ENCODE results near the gene NEK8.
"Not testable (repeated sequence)": the region's sequence is repeated elsewhere in the genome, so short reads cannot be mapped to it uniquely, and the experiment has no call there.

NEK8 gene

DNA sequence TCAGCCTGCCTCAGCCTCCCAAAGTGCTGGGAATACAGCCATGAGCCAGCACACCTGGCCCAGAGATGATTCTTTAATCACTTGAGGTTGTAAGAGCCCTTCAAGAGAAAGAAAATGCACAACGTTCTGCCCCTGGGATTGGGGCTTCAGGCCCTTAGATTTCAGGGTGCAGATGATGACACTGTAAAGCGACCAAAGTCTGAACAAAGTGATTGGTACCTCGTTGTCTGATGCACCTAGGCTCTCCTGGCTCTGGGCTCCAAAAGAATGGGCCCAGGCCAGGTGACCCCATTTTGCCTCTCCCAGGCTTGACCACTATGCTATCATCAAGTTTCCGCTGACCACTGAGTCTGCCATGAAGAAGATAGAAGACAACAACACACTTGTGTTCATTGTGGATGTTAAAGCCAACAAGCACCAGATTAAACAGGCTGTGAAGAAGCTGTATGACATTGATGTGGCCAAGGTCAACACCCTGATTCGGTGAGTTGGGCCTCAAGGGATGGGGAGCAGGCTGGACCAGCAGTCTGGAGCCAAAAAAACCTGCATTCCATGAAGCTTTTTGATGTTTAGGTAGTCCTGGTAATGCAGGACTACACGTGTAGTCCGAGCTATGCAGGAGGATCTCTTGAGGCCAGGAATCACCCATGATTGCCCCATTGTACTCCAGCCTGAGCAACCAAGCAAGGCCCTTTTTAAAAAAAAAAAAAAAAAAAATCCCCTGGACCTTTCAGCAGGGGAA lies 6.0 kb upstream of the NEK8 start:
- no peak for TF ChIP-seq CTCF (IDR thresholded peaks at IDR 0.05; ENCODE audit: low read depth, low read length, missing control alignments)
- peak overlapping the region; percentile 100 for H3K4me3 ChIP-seq (ENCODE audit: low read depth, low read length)
- no peak for DNase-seq (ENCODE audit: low read depth)

- no peak for TF ChIP-seq CTCF (IDR thresholded peaks at IDR 0.05; ENCODE audit: low read depth, low read length, missing control alignments)
- DNase-seq (ENCODE audit: low read depth): no peak
- H3K4me3 ChIP-seq (ENCODE audit: low read depth, low read length): peak overlapping the region; percentile 100
Observed at GRCh38 chr17:28723159-28723835, 5.3 kb upstream of the NEK8 start.

DNA sequence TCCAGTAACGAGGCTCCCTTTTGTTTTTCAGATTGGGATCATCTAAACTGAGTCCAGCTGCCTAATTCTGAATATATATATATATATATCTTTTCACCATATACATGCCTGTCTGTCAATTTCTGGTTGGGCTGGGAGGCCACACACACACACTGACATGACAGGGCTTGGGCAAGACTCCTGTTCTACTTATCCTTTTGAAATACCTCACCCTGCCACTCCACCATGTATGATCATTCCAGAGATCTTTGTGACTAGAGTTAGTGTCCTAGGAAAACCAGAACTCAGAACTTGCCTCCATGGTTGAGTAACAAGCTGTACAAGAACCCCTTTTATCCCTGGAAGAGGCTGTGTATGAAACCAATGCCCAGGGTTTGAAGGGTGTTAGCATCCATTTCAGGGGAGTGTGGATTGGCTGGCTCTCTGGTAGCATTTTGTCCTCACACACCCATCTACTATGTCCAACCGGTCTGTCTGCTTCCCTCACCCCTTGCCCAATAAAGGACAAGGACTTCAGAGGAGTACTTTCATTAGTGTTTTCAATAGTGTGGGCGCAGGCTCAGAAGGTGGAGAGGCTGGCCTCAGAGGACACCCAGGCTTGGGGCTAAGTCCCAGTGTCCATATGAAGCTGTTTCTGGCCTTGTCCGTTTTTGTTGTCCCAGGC lies 4.6 kb upstream of the NEK8 start:
- H3K4me3 ChIP-seq (ENCODE audit: low read depth, low read length): peak overlapping the region; percentile 84
- not testable (repeated sequence) for DNase-seq (ENCODE audit: low read depth)

- DNase-seq (ENCODE audit: low read depth): no peak
- no peak for TF ChIP-seq CTCF (IDR thresholded peaks at IDR 0.05; ENCODE audit: low read depth, low read length, missing control alignments)
- H3K4me3 ChIP-seq (ENCODE audit: low read depth, low read length): peak overlapping the region; percentile 84
Observed at GRCh38 chr17:28724500-28725165, 4.0 kb upstream of the NEK8 start.

- H3K4me3 ChIP-seq (ENCODE audit: low read depth, low read length): peak overlapping the region; percentile 84
- no peak for DNase-seq (ENCODE audit: low read depth)
- TF ChIP-seq CTCF (IDR thresholded peaks at IDR 0.05; ENCODE audit: low read depth, low read length, missing control alignments): peak; percentile 41
Observed at GRCh38 chr17:28725166-28725659, 3.4 kb upstream of the NEK8 start.

DNA sequence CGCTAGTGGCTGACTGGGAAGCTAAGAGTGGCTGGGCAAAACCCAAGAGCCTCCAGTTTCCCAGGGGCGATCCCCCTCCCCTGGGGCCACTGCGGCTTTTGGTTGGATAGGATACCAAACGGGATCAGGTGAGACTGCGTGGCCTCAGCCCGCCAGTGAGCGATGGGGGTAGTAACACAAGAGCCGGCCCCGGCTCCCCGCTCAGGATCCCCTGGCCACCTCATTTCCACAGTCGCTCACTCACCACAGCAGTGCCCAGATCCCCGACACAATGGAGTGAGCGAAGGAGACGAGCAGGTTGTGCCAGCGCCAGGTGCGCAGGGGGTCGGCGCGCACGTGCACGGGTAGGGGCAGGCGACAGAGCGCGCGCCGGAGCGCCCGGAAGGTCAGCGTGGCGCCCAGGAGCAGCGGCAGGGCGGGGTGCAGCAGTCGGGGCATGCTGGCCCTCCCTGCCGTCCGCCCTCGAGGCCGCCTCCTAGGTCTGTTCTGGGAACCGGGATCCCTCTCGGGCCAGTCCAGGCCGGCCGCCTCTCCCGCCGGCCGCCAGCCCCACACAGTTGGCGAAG lies 2.8 kb upstream of the NEK8 start:
- no peak for TF ChIP-seq CTCF (IDR thresholded peaks at IDR 0.05; ENCODE audit: low read depth, low read length, missing control alignments)
- DNase-seq (ENCODE audit: low read depth): no peak
- peak overlapping the region; percentile 84 for H3K4me3 ChIP-seq (ENCODE audit: low read depth, low read length)
